OCI-LY7 (cell line): ENCODE measurements around the gene SLC35D3.

Experiments
- CTCF ChIP-seq: fragments of 200-600 bp; sonication (generic); conservative IDR thresholded peaks from 2 replicates; pipeline ENCODE4 v1.5.1; 2014; ENCODE audit warnings: mild to moderate bottlenecking, antibody characterized with exemption, low read length, moderate library complexity, mixed read lengths
- EZH2phosphoT487 ChIP-seq: fragments of 200-600 bp; sonication (generic); IDR thresholded peaks from 2 replicates; pipeline ENCODE4 v1.6.1; 2018; ENCODE audit warnings: low read depth, borderline replicate concordance, mild to moderate bottlenecking, mixed run types, antibody characterized with exemption, low read length, moderate library complexity, mixed read lengths

- no peak for TF ChIP-seq CTCF
- TF ChIP-seq EZH2phosphoT487 = no peak
Observed at GRCh38 chr6:136952714-136953260, 30.7 kb downstream of the SLC35D3 start.
